ENCODE data around the gene LY6G5B. TPM values are rescaled to one million over a fixed set of nuclear protein-coding genes. Genes with fewer than 3 reads are reported as not detected.
"Not testable (repeated sequence)": the region's sequence is repeated elsewhere in the genome, so short reads cannot be mapped to it uniquely, and the experiment has no call there.

Gene LY6G5B
- total RNA-seq, 2 experiments from 2014 or later: 27.0 to 28.0 TPM

DNA sequence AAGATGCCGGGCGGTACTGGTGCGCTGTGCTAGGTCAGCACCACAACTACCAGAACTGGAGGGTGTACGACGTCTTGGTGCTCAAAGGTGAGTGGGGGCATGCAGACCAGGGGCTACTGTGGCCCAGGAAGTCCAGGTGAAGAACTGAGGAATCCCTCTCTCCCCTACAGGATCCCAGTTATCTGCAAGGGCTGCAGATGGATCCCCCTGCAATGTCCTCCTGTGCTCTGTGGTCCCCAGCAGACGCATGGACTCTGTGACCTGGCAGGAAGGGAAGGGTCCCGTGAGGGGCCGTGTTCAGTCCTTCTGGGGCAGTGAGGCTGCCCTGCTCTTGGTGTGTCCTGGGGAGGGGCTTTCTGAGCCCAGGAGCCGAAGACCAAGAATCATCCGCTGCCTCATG, 37.9 kb downstream of the LY6G5B start:
- no peak for ATAC-seq (ENCODE audit: poor library complexity)
- Mint-ChIP-seq H3K36me3 (ENCODE audit: low read depth) (peaks cover 2% of the 10 kb centered on the region), H3K4me3 (no peak overlapping the region), H3K27ac (no peak overlapping the region), H3K9me3 (no peaks in the 10 kb centered on the region), H3K27me3 (no peaks in the 10 kb centered on the region), H3K4me1 (ENCODE audit: low read depth) (peaks cover 13% of the 10 kb centered on the region)
- no peaks in the 10 kb centered on the region for H3K9me3 ChIP-seq (ENCODE audit: control insufficient read depth in 1 of 2, insufficient read depth in 1 of 2, low read length in 2 of 2)
- H3K4me1 ChIP-seq (ENCODE audit: insufficient read depth, low read length): peaks cover 20% of the 10 kb centered on the region
- no peak overlapping the region for H3K27ac ChIP-seq (ENCODE audit: low read depth in 1 of 2, low read length in 2 of 2)
- TF ChIP-seq, protein P1, sequence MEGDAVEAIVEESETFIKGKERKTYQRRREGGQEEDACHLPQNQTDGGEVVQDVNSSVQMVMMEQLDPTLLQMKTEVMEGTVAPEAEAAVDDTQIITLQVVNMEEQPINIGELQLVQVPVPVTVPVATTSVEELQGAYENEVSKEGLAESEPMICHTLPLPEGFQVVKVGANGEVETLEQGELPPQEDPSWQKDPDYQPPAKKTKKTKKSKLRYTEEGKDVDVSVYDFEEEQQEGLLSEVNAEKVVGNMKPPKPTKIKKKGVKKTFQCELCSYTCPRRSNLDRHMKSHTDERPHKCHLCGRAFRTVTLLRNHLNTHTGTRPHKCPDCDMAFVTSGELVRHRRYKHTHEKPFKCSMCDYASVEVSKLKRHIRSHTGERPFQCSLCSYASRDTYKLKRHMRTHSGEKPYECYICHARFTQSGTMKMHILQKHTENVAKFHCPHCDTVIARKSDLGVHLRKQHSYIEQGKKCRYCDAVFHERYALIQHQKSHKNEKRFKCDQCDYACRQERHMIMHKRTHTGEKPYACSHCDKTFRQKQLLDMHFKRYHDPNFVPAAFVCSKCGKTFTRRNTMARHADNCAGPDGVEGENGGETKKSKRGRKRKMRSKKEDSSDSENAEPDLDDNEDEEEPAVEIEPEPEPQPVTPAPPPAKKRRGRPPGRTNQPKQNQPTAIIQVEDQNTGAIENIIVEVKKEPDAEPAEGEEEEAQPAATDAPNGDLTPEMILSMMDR (IDR thresholded peaks at IDR 0.05): no peak
- no peak overlapping the region for H3K4me3 ChIP-seq (ENCODE audit: low read length)
- DNase-seq: no peak
- no peaks in the 10 kb centered on the region for H3K36me3 ChIP-seq (ENCODE audit: insufficient read depth, low read length)
- intact Hi-C loops (cut with DNase I, micrococcal nuclease): no loop called here
- ChIA-PET POLR2A (interaction anchor here (1.8 kb wide), 1 partner anchor 88 kb away, joined by 5 read pairs; no protein-coding TSS in a partner anchor), CTCF (no interaction called here)
- no peaks in the 10 kb centered on the region for H3K27me3 ChIP-seq (ENCODE audit: control insufficient read depth in 1 of 2, insufficient read depth in 2 of 2, low read length in 2 of 2)

DNA sequence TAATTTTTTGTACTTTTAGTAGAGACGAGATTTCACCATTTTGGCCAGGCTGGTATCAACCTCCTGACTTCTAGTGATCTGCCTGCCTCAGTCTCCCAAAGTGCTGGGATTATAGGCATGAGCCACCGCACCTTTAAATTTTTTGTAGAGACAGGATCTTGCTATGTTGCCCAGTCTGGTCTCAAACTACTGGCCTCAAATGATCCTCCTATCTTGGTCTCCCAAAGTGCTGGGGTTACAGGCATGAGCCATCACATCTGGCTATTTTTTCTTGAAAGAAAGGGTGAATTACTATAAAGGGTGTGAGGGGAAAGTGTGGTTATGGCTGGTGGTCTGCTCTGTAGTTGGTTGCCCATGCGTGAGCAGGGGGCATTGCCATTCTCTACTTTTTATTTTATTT, 38.4 kb downstream of the LY6G5B start:
- TF ChIP-seq, protein P1 (IDR thresholded peaks at IDR 0.05): no peak
- no peak overlapping the region for H3K4me3 Mint-ChIP-seq
- H3K27ac Mint-ChIP-seq: no peak overlapping the region
- no peak for DNase-seq
- Histone ChIP-seq H3K36me3 (ENCODE audit: insufficient read depth, low read length) (no peaks in the 10 kb centered on the region), H3K4me1 (ENCODE audit: insufficient read depth, low read length) (peaks cover 20% of the 10 kb centered on the region), H3K27ac (ENCODE audit: low read depth in 1 of 2, low read length in 2 of 2) (no peak overlapping the region), H3K4me3 (ENCODE audit: low read length) (no peak overlapping the region), H3K9me3 (ENCODE audit: control insufficient read depth in 1 of 2, insufficient read depth in 1 of 2, low read length in 2 of 2) (no peaks in the 10 kb centered on the region), H3K27me3 (ENCODE audit: control insufficient read depth in 1 of 2, insufficient read depth in 2 of 2, low read length in 2 of 2) (no peaks in the 10 kb centered on the region)
- H3K27me3 Mint-ChIP-seq: no peaks in the 10 kb centered on the region
- CTCF ChIA-PET: no interaction called here
- H3K9me3 Mint-ChIP-seq: no peaks in the 10 kb centered on the region
- no peaks in the 10 kb centered on the region for H3K36me3 Mint-ChIP-seq (ENCODE audit: low read depth)
- peaks cover 12% of the 10 kb centered on the region for H3K4me1 Mint-ChIP-seq (ENCODE audit: low read depth)
- POLR2A ChIA-PET: interaction anchor here (1.8 kb wide), 1 partner anchor 88 kb away, joined by 5 read pairs; no protein-coding TSS in a partner anchor
- intact Hi-C loops (cut with DNase I, micrococcal nuclease): no loop called here
- ATAC-seq (ENCODE audit: poor library complexity): no peak

DNA sequence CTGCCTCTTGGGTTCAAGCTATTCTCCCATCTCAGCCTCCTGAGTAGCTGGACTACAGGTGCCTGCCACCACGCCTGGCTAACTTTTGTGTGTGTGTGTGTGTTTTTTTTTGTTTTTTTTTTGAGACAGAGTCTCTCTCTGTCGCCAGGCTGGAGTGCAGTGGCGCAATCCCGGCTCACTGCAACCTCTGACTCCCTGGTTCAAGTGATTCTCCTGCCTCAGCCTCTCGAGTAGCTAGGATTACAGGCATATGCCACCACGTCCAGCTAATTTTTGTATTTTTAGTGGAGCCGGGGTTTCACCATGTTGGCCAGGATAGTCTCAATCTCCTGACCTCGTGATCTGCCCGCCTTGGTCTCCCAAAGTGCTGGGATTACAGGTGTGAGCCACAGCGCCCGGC, 39.4 kb downstream of the LY6G5B start:
- H3K27me3 Mint-ChIP-seq; ATAC-seq (ENCODE audit: poor library complexity); H3K27me3 ChIP-seq (ENCODE audit: control insufficient read depth in 1 of 2, insufficient read depth in 2 of 2, low read length in 2 of 2); H3K27ac Mint-ChIP-seq; CTCF ChIA-PET; H3K27ac ChIP-seq (ENCODE audit: low read depth in 1 of 2, low read length in 2 of 2); H3K4me3 ChIP-seq (ENCODE audit: low read length); H3K9me3 ChIP-seq (ENCODE audit: control insufficient read depth in 1 of 2, insufficient read depth in 1 of 2, low read length in 2 of 2); H3K9me3 Mint-ChIP-seq; H3K36me3 Mint-ChIP-seq (ENCODE audit: low read depth); intact Hi-C loops (cut with DNase I, micrococcal nuclease); H3K36me3 ChIP-seq (ENCODE audit: insufficient read depth, low read length); H3K4me3 Mint-ChIP-seq; DNase-seq: not testable (repeated sequence)
- peaks cover 14% of the 10 kb centered on the region for H3K4me1 Mint-ChIP-seq (ENCODE audit: low read depth)
- peaks cover 14% of the 10 kb centered on the region for H3K4me1 ChIP-seq (ENCODE audit: insufficient read depth, low read length)
- POLR2A ChIA-PET: interaction anchor here (0.6 kb wide), 1 partner anchor 112 kb away, joined by 3 read pairs; no protein-coding TSS in a partner anchor
